ENCODE data around the gene ARAP3.
"Not testable (repeated sequence)": the region's sequence is repeated elsewhere in the genome, so short reads cannot be mapped to it uniquely, and the experiment has no call there.

The ARAP3 gene, protein sequence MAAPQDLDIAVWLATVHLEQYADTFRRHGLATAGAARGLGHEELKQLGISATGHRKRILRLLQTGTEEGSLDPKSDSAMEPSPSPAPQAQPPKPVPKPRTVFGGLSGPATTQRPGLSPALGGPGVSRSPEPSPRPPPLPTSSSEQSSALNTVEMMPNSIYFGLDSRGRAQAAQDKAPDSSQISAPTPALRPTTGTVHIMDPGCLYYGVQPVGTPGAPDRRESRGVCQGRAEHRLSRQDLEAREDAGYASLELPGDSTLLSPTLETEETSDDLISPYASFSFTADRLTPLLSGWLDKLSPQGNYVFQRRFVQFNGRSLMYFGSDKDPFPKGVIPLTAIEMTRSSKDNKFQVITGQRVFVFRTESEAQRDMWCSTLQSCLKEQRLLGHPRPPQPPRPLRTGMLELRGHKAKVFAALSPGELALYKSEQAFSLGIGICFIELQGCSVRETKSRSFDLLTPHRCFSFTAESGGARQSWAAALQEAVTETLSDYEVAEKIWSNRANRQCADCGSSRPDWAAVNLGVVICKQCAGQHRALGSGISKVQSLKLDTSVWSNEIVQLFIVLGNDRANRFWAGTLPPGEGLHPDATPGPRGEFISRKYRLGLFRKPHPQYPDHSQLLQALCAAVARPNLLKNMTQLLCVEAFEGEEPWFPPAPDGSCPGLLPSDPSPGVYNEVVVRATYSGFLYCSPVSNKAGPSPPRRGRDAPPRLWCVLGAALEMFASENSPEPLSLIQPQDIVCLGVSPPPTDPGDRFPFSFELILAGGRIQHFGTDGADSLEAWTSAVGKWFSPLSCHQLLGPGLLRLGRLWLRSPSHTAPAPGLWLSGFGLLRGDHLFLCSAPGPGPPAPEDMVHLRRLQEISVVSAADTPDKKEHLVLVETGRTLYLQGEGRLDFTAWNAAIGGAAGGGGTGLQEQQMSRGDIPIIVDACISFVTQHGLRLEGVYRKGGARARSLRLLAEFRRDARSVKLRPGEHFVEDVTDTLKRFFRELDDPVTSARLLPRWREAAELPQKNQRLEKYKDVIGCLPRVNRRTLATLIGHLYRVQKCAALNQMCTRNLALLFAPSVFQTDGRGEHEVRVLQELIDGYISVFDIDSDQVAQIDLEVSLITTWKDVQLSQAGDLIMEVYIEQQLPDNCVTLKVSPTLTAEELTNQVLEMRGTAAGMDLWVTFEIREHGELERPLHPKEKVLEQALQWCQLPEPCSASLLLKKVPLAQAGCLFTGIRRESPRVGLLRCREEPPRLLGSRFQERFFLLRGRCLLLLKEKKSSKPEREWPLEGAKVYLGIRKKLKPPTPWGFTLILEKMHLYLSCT (N-terminal part only)

DNA sequence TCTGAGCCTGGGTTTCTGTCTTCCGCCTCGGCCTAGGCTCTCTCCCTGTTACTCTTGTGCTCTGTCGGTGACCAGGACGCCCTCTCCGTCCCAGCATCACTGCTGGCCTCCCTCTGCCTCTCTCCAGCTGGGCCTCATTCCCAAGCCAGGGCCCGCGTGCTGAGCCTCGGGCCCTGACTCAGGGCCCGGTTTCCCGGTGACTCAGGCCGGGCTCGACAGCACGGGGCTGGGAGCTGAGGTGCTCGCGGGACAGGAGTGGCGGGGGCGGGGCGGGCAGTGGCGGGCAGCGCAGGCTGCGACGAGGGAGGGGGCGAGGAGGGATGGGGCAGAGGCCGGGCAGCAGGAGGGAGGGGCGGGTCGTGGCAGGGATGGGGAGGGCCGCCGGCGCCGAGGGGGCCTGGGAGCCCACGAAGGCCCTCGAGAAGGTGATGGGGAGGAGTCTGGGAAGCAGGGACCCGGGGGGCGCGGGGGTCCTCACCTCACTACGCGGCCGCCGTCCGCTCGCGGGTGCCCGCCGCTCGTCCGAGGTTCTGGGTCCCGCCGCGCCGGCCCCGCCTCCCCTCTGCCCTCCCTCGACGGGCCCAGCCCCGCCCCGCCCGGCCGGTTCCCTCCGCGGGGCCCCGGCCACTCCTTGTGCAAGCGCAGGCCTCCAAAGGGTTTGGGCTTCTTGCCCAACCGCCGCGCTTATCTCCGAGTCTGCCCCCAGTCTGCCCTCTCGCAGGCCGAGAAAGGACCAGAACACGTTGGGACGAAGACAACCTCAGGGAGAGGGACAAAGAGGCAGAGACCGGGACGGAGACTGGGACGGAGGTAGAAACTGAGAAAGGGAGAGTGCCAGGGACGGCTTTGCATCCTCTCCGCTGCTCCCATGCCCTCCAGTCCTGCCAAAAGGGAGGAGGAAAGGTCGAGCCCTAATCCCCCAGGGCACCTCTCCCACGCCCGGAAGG lies at the start of gene ARAP3:
Gene ARAP3 (minus strand): TSS at position 536 of the 947 bp plus-strand sequence. CDS start 1,744 bp downstream, outside the sequence.
- DNase-seq = no peak

DNA sequence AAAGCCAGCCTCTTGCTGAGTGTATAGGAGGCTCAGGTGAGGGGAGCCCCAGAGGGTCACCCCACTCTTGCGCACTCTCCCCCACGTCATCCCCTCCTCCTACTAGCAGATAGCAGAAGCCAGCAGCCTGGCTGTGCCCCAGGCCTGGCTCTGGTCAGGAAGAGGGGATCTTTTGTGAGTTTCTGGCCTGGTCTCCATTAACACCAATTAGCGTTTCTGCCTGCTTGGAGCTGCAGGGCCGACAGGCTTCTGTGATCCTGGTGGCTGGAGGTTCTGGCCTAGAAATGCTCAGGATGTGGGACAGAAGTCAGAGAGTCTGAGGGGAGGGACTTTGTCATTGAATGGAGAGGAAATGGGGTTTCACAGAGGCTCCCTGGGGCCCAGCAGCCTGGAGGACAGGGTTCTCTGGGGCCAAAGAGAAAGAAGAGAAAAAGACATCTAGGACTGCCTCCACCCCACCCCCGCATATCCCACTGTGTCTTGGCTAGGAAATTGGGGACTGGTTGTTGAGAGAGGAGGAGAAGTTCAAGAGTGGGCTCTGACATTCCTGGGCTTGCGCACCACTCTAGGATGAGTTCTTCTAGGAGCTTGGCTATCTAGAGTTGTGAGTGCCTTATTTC lies 47.5 kb upstream of the ARAP3 start:
- no peak for DNase-seq

DNA sequence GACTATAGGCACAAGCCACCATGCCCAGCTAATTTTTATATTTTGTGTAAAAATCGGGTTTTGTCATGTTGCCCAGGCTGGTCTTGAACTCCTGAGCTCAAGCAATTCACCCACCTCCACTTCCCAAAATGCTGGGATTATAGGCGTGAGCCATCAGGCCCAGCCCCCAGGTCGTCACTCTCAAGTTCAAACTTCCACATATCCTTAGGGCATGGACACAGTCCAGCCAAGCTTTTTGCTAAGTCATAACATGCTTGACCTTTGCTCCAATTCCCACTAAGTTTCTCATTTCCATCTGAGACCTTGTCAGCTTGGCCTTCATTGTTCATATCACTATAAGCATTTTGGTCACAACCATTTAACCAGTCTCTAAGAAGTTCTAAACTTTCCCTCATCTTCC lies 43.9 kb upstream of the ARAP3 start:
- DNase-seq = no peak

DNA sequence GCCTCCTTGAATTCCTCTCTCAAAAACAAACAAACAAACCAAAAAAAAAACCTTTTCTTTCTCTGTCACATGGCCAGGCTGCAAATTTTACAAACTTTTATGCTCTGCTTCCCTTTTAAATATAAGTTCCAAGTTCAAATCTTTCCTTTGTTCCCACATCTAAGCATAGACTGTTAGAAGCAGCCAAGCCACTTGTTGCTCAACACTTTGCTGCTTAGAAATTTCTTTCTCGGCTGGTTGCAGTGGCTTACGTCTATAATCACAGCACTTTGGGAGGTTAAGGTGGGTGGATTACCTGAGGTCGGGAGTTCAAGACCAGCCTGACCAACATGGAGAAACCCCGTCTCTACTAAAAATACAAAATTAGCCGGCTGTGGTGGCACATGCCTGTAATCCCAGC lies 43.1 kb upstream of the ARAP3 start:
- DNase-seq = not testable (repeated sequence)

DNA sequence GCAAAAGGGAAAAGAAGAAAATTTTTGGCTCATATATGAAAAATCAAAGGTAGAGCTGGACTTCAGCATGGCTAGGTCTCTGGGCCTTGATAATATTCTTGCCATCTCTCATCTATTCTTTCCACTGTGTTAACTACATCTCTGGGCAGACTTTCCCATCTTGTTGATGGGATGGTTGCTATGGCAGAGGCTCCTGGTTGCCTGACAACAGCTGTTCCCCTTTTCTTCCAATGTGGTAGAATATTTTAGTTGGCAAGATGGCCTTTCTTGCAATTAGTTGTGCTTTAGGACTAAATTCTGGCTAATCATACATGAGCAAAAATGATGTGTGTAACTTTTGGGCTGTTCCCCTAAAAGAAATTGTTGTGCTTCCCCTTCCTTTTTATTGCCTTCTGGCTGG lies 40.2 kb upstream of the ARAP3 start:
- no peak for DNase-seq

DNA sequence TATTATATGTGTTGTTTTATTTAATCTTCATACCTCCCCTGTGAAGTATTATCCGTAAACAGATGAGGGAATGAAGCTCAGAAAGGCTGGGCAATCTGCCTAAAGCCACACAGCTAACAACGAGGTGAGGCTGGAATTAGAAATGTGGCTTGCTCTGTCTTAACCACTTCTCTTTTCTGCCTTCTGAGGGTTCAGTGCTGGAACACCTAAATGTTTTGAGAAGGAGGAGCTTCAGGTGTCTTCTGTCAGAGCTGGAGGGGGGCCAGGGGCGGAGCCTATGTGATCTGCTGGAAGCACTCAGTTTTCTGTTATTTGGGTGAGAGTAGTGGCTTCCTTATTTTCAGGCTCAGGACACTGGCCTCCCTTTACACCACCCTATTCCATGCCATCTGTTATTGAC lies 35.0 kb upstream of the ARAP3 start:
- DNase-seq = no peak

DNA sequence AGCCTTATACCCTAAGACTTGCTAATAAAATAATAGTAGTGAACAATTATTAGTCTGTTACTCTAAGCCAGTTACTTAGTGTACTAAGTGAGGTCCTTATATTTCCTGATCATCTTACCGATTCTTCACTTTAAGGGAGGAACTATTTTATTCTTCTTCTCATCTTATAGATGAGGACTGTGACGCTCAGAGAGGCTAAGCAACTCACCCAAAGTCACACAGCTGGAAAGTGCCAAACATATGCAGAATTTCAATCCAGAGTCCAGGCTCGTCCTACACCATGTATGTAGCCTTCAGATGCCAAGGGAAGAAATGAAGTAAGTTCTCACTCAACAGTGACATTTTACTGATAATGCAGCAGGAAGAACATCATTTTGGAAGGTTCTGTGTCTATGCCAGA lies 34.4 kb upstream of the ARAP3 start:
- DNase-seq = no peak

DNA sequence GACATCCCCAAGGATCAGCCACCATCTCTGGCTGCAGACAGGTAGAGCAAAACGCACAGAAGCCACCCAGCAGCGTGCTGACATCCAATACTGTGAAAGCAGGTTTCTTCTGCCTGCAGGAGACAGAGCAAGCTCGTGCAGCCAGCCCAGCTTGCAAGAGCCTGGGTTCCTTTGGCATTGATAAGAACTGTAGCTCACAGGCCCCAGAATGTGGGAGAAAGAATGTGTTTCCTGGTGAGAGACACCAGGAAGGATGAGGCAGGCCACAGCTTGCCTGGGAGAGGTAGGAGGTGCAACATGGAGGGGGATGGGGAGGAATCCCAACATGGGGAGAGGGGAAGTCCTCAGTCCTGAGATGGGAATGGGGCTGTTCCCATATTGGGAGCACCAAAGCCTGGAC lies 34.0 kb upstream of the ARAP3 start:
- DNase-seq = no peak

DNA sequence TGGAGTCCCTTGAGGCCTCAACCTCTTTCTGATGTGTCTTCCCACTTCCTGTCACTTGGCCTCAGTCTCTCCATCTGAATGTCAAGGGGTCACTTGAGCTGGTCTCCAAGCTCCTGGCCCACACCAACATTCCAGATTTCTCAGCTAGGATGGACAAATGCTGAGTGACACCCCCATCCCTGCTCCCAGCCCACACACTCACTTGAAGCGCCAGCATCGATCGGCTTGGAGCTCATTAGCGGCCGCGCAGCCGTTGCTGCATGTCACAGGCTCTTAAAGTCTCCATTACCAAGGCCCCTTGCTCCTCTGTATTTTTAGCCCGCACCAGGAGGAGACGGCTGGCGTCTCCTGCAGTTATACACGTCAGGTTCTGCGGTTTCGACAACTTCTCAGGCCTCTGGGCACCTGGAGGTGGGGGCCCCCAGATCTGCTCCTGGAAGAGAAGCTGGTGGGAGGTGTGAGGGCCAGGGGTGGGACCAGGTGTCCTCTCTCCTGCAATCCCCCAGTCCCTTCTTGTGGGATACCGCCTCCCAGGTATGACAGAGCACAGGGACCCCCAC lies 33.4 kb upstream of the ARAP3 start:
- DNase-seq = no peak

DNA sequence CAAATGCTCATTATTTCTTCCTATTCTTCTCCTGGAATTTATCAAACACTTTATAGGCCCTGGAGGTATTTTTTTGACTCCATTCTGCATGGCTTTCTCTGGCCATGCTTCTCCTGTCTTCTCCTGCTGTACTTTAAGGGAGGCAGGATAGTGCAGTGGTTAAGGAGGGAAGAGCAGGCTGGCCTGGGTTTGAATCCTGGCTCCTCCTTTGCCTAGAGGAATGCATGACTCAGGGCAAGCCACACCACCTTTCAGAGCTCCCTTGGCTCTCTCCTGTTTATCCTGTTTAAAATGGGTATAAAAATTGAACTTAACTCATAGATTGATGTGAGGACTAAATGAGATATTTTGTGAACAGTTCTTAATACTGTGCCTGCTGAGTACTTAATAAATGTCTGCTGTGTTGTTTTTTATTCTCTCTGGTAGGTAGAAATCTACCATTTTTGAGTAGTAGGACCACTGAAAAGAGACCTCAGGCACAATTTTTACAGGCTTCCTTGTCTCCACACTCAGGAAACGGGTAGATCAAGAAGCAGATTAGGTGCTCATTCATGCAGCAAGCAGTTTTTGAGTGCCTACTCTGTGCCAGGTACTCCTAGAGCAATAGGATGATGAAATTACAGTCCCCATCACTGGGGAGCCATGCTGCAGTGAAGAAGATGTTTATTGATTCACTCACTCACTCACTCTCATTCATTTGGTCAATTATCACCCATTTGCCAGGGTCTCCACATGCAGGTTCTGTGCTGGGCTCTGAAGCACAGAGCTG lies 32.7 kb upstream of the ARAP3 start:
- no peak for DNase-seq

DNA sequence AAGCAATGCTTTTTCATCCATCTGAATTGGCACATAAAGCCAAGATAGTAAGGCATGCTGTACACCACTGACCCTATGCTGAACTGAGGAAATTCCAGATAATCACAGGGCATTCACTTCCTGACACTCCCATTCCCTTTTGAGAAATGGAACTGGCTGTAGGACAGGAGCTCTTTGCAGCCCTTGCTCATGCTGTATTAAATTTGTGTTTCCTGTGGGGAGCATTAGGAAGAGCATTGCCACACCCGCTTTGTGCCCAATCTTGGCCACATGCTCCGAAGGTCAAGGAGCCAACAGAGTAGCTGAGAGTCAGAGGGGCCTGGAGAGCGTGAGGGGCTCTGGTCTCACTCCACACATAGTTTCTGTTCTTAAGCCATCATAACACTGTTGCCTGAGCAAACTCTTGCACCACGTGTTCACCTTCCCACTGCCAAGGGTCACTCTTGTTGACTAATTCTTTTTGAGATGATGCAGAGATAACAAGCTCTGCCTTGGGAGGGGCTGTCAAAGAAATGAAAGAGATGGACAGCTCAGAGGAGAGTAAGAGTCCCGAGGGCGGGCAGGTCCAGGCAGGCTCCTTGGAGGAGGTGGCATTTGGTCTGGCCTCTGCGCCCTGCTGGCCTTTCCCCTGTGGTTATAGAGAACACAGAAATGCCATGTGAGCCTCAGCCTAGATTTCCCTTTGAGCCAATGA lies 31.7 kb upstream of the ARAP3 start:
- no peak for DNase-seq

DNA sequence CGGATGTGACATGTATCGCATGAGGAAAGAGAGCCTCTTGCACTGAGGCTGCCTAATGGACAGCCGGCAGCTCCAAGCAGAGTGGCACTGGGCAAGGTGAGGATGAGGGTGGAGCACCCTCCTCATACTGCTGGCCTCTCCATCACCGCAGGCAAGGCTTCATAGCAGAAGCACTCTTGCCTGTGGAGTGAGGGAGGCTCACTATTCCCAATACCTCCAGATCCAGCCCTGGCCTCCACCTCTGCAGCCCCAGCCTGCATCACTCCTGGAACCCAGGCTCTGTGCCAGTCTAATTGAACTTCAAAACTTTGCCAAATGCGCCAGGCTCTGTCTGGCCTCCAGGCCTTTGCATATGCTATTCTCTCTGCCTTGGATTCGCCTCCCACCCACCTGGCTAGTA lies 29.7 kb upstream of the ARAP3 start:
- DNase-seq = no peak

DNA sequence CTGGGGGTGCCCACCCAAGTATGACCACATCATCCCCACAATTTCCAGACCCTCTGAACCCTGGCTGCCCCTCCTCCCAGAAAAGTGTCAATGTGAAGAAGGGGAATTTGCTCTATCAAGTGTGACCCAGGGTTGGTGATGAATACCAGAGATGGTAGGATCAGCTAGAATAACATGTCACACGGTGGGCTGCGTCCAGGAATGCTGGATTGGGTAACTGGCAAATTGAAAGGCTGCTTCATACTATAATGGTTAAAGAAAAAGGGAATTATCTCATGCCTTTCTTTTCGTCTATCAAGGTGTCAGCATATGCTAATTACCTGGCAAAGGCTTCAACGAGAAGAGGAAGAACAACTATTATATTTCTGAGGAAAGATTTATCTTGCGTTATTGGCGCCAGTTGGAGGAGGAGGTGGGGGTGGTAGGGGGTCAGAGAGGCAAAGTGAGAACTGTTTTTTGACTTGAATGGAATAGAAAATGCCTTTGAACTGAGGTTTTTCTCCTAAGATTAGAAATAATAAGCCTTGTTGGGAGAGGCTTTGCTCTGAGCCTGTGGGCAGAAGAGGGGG lies 27.8 kb upstream of the ARAP3 start:
- DNase-seq = no peak

DNA sequence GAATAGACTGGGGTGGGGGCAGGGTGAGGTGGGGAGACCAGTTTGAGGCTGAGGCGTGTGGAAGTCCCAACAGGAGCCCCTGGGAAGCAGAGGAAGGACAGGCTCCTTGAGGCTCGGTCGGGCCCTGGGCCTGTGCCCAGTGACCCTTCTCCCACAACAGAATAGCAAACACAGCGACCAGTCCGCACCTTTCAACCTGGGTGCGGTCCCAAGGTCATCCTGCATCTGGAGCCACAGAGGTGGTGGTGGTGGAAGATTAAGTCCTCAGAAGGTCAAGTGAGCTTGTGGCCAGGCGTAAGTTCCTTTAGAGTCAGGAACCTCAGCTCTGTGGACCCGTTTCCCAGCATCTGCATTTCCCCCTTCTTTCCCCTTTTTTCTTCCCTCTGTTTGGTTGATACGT lies 26.0 kb upstream of the ARAP3 start:
- no peak for DNase-seq

DNA sequence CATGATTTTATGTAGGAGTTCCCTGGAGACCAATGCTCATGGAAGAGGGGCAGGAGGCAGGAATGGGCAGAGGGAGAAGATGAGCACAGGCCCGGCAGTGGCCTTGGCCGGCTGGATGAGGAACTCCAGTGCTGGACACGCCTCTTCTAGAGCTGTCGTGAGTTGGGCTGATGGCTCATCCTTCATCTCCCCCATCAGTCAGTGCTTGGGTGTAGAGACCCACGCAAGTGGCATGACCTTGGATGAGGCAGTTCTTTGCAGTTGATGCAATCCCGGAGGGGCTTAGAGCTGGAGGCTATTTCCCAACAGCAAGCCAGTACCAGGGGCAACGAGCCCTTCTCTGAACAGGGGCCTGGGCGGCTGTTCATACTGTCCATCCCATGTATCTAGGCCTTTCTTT lies 25.5 kb upstream of the ARAP3 start:
- no peak for DNase-seq

DNA sequence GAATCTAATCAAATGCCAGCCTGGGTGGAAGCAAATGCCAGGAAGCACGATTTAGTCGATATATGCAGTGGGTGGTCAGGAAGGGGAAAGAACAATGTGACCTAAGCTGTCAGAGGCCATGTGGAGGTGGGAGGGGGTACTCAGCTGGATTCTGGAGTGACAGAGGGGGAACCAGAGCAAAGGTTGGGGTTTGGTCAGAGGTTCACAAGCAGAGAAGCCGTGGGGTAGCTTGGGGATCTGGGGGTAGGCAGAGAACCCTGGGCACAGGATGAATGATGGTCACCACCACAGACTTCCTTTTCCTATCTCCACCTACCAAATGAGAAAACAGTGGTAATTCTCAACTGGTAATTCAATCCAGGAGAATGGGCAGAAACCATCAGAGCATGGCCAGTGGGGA lies 24.1 kb upstream of the ARAP3 start:
- no peak for DNase-seq

DNA sequence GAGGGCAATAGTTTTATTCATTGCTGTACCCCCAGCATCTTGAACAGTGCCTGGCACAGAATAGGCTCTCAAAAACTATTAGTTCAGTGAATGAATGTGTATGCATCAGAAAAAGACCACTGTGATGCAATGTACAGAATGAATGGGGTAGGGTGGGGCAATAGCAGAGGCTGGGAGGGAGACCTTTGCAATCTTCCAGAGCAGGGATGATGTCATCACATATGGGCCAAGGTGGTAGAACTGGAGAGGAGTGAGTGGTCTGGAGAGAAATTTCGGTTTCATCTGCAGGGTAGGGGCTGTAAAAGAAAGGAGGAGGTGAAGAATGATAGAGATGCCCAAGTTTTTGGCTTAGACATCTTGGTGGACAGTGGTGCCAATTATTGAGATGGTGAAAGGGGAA lies 23.4 kb upstream of the ARAP3 start:
- no peak for DNase-seq

DNA sequence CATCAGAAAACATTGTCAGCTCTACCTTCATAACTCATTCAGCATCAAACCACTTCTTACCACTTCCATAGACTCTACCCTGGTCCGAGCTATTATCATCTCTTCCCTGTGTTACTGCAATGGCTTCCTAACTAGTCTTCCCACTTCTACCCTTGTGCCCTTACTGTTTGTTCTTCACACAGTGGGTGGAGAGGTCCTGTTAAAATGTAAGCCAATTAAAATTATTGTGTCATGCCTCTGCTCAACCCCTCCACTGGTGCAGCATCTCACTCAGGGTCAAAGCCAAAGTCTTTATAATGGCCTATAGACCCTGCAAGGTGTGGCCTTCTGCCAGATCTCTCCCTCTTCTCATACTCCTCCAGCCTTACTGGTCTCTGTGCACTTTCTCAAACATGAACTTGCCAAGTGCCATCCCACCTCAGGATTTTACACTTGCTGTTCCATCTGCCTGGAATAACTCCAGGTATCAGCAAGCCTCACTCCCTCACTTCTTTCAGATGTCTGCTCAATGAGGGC lies 22.8 kb upstream of the ARAP3 start:
- DNase-seq = no peak

DNA sequence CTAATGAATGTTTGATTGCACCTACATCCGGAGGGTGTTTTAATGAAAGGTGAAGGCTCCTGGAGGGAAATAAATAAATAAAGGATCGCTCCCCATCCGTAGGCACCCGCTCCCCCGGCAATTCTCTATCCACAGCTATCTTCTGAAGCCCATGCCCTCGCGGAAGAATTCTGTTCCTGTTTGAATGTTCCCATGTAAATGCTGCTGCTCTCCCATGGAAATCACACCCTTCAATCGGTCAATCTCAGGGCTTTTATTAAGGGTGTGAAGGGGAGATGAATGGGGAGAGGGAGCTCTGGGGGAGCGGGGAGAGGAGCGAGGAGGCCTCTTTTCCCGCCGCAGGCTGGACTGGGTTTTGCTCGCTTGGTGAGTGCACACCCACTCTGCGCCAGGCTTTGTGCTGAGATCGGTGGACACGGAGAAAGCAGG lies 21.1 kb upstream of the ARAP3 start:
- DNase-seq = no peak
